Mesendoderm (in vitro differentiated cells): ENCODE results near the gene EFCAB14.

Experiments
- DNase-seq: peaks from one replicate; pipeline ENCODE4 v3.0.0; 2013
- H2AK5ac ChIP-seq: 2 replicates; pipeline ENCODE4 v1.6.1; 2013; ENCODE audit warnings: low read length, inconsistent platforms
- H2BK120ac ChIP-seq: 2 replicates; pipeline ENCODE4 v1.6.1; 2013; ENCODE audit warnings: low read depth, mild to moderate bottlenecking, low read length, moderate library complexity, mixed read lengths
- H2BK15ac ChIP-seq: replicated peaks from 2 replicates; pipeline ENCODE4 v1.6.1; 2013; ENCODE audit warnings: low read depth, mild to moderate bottlenecking, moderate library complexity
- H2BK5ac ChIP-seq: 2 replicates; pipeline ENCODE4 v1.6.1; 2013; ENCODE audit warnings: low read length, inconsistent platforms
- H3K18ac ChIP-seq: 2 replicates; pipeline ENCODE4 v1.6.1; 2013; ENCODE audit warnings: mild to moderate bottlenecking, low read length, mixed read lengths
- H3K23ac ChIP-seq: one replicate; pipeline ENCODE4 v1.6.1; 2013; ENCODE audit warnings: low read length
- H3K27ac ChIP-seq: 2 replicates; pipeline ENCODE4 v1.5.1; 2013; ENCODE audit warnings: low read depth, mild to moderate bottlenecking, inconsistent platforms, low read length, moderate library complexity
- H3K27me3 ChIP-seq: 2 replicates; pipeline ENCODE4 v1.6.1; 2013; ENCODE audit warnings: low read length, control low read depth, mild to moderate bottlenecking, inconsistent platforms; ENCODE audit not compliant: insufficient read depth, poor library complexity
- H3K36me3 ChIP-seq: 2 replicates; pipeline ENCODE4 v1.6.1; 2013; ENCODE audit warnings: low read length, inconsistent platforms; ENCODE audit not compliant: control insufficient read depth, insufficient read depth
- H3K4ac ChIP-seq: one replicate; pipeline ENCODE4 v1.6.1; 2013; ENCODE audit warnings: low read depth, mild to moderate bottlenecking, low read length, moderate library complexity
- H3K4me1 ChIP-seq: 2 replicates; pipeline ENCODE4 v1.6.1; 2013; ENCODE audit warnings: low read depth, low read length, inconsistent platforms; ENCODE audit not compliant: control insufficient read depth
- H3K4me2 ChIP-seq: 2 replicates; pipeline ENCODE4 v1.6.1; 2013; ENCODE audit warnings: low read length
- H3K4me3 ChIP-seq: 2 replicates; pipeline ENCODE4 v1.5.1; 2013; ENCODE audit warnings: mild to moderate bottlenecking, low read length
- H3K56ac ChIP-seq: one replicate; pipeline ENCODE4 v1.6.1; 2013; ENCODE audit warnings: low read length
- H3K79me1 ChIP-seq: 2 replicates; pipeline ENCODE4 v1.6.1; 2013; ENCODE audit warnings: low read length, inconsistent platforms
- H3K79me2 ChIP-seq: 2 replicates; pipeline ENCODE4 v1.6.1; 2013; ENCODE audit warnings: mild to moderate bottlenecking, low read length; ENCODE audit not compliant: control insufficient read depth, insufficient read depth
- H3K9ac ChIP-seq: 2 replicates; pipeline ENCODE4 v1.6.1; 2013; ENCODE audit warnings: low read length, inconsistent platforms
- H4K5ac ChIP-seq: one replicate; pipeline ENCODE4 v1.6.1; 2013; ENCODE audit warnings: low read length
- H4K8ac ChIP-seq: one replicate; pipeline ENCODE4 v1.6.1; 2013; ENCODE audit warnings: low read depth, mild to moderate bottlenecking, control low read depth, low read length, moderate library complexity
- WGBS: extraction: QIAGEN DNeasy Blood & Tissue Kit; methylation state at CpG from one replicate; pipeline ENCODE4 v1.1.7; 2013; ENCODE audit warnings: low lambda C conversion rate, missing lambda C conversion rate; ENCODE audit not compliant: insufficient coverage; ENCODE audit errors: extremely low coverage; 5-methylcytosine and 5-hydroxymethylcytosine counted together

Gene EFCAB14

DNA sequence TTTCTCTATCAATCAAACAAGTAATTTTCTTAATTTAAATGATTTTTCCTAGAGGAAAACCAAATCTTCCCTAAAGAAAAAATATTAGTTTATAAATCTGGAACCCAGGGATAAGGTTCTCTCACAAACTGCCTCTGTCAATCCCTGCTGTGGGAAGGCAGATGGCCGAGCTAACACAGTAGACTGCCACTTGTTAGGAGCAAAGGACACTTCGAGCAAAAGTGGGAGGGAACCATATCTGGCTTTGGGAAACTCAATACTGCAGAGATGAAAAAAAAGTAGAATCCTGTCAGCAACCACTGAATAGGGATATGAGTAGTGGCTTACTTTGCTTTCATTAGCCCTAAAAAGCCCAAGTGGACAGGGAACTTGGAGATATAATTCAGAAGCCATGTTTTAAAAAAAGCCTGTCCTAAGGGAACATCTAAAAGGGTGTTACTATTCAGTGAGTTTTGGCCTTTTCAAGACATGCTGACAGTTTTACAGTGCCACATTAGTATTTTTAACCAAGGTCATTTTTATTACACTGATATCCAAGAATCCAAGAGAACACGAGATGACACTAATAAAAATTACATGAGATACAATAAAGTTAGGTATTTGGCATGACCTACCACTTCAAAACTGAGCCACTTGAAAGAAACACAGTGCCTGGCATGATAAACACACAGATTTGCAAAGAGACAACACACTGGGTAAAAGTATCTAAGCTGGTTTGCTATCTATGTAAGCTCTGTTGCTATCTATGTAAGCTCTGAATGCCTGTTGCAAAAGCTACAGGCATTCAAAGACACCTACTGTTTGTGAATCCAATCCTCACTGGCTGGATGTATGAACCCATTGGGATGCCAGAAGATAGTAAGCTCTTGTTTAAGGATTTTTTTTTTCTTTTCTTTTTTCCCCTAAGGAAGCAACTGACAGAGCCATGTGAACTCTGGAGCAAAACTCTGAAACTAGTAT is 25.8 kb downstream of the EFCAB14 start:
- Histone ChIP-seq H4K8ac (no peak overlapping the region), H3K4me2 (no peak overlapping the region), H3K4me3 (no peak overlapping the region), H2BK15ac (no peak overlapping the region), H3K27ac (peak overlapping the region; percentile 54), H4K5ac (no peak overlapping the region), H2BK5ac (no peak overlapping the region), H3K27me3 (no peaks in the 10 kb centered on the region), H2BK120ac (no peak overlapping the region), H2AK5ac (peak overlapping the region; percentile 78), H3K4me1 (peaks cover 5% of the 10 kb centered on the region), H3K4ac (no peak overlapping the region), H3K79me2 (no peaks in the 10 kb centered on the region), H3K56ac (peak overlapping the region; percentile 60), H3K9ac (no peak overlapping the region), H3K79me1 (peaks cover 5% of the 10 kb centered on the region), H3K36me3 (peaks cover 12% of the 10 kb centered on the region), H3K18ac (peak overlapping the region; percentile 64), H3K23ac (no peak overlapping the region)
- peak; percentile 89 for DNase-seq
- no CpG with 5 or more reads among the region's 3 CpGs for WGBS

- Histone ChIP-seq H3K4me1 (peaks cover 5% of the 10 kb centered on the region), H2BK15ac (no peak overlapping the region), H3K4me3 (no peak overlapping the region), H2BK5ac (no peak overlapping the region), H4K8ac (no peak overlapping the region), H3K4ac (no peak overlapping the region), H3K79me2 (no peaks in the 10 kb centered on the region), H3K56ac (no peak overlapping the region), H3K79me1 (peaks cover 5% of the 10 kb centered on the region), H3K36me3 (peaks cover 12% of the 10 kb centered on the region), H3K9ac (no peak overlapping the region), H3K27me3 (no peaks in the 10 kb centered on the region), H3K18ac (peak overlapping the region; percentile 12), H2AK5ac (no peak overlapping the region), H4K5ac (no peak overlapping the region), H3K4me2 (no peak overlapping the region), H3K23ac (no peak overlapping the region), H2BK120ac (no peak overlapping the region), H3K27ac (no peak overlapping the region)
- peak; percentile 14 for DNase-seq
- whole genome bisulfite sequencing = no CpG with 5 or more reads among the region's 6 CpGs
These were observed 26.7 kb downstream of the EFCAB14 start for GRCh38 chr1:46691997-46692790.

GRCh38 chr1:46690931-46691421 is 27.9 kb downstream of the EFCAB14 start:
- no peak overlapping the region for H4K8ac ChIP-seq
- no peak overlapping the region for H4K5ac ChIP-seq
- no peak overlapping the region for H3K56ac ChIP-seq
- H3K79me1 ChIP-seq = peaks cover 5% of the 10 kb centered on the region
- no peak overlapping the region for H3K18ac ChIP-seq
- H3K36me3 ChIP-seq = peaks cover 11% of the 10 kb centered on the region
- H3K4me1 ChIP-seq = peaks cover 5% of the 10 kb centered on the region
- peak overlapping the region; percentile 83 for H3K27ac ChIP-seq
- no peak overlapping the region for H3K23ac ChIP-seq
- DNase-seq = peak; percentile 77
- H3K4me2 ChIP-seq = no peak overlapping the region
- no peak overlapping the region for H2BK15ac ChIP-seq
- H3K27me3 ChIP-seq = no peaks in the 10 kb centered on the region
- no peak overlapping the region for H2AK5ac ChIP-seq
- no peaks in the 10 kb centered on the region for H3K79me2 ChIP-seq
- no peak overlapping the region for H3K4ac ChIP-seq
- H2BK5ac ChIP-seq = no peak overlapping the region
- no peak overlapping the region for H2BK120ac ChIP-seq
- no peak overlapping the region for H3K4me3 ChIP-seq
- H3K9ac ChIP-seq = peak overlapping the region; percentile 8
- no CpG with 5 or more reads among the region's 2 CpGs for WGBS

- H2BK5ac ChIP-seq = no peak overlapping the region
- no CpG with 5 or more reads among the region's 1 CpG for WGBS
- H2AK5ac ChIP-seq = no peak overlapping the region
- DNase-seq = no peak
- H3K23ac ChIP-seq = no peak overlapping the region
- H4K5ac ChIP-seq = no peak overlapping the region
- H3K36me3 ChIP-seq = peaks cover 11% of the 10 kb centered on the region
- H3K4ac ChIP-seq = no peak overlapping the region
- no peak overlapping the region for H3K4me3 ChIP-seq
- H3K9ac ChIP-seq = no peak overlapping the region
- no peak overlapping the region for H2BK120ac ChIP-seq
- peak overlapping the region; percentile 73 for H3K56ac ChIP-seq
- H3K4me2 ChIP-seq = no peak overlapping the region
- peak overlapping the region; percentile 12 for H3K18ac ChIP-seq
- H3K27ac ChIP-seq = peak overlapping the region; percentile 91
- no peak overlapping the region for H2BK15ac ChIP-seq
- peaks cover 5% of the 10 kb centered on the region for H3K4me1 ChIP-seq
- H3K27me3 ChIP-seq = no peaks in the 10 kb centered on the region
- no peak overlapping the region for H4K8ac ChIP-seq
- no peaks in the 10 kb centered on the region for H3K79me2 ChIP-seq
- H3K79me1 ChIP-seq = peaks cover 5% of the 10 kb centered on the region
These were observed 29.0 kb downstream of the EFCAB14 start for GRCh38 chr1:46689897-46690296.

DNA sequence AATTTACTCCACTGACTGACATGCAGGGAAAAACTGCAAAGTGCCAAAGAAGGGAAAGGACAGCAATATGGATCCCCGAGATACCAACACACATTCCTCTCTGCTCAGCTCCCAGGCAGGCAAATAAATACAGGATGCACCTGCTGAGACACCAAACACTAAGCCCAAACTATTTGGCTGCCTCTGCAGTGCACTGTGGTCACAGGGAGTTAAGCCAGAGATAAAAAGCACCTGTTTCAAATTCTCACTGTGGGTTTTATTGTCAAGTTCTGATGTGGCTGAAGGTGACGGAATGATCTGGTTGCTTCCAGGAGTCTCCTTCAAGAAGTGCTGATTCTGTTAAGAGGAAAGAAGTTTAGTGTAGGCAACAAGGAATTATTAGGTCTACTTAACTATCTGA is 29.6 kb downstream of the EFCAB14 start:
- H3K4me2 ChIP-seq = no peak overlapping the region
- H3K23ac ChIP-seq = no peak overlapping the region
- peak; percentile 77 for DNase-seq
- no peak overlapping the region for H3K9ac ChIP-seq
- no peak overlapping the region for H4K8ac ChIP-seq
- peaks cover 12% of the 10 kb centered on the region for H3K36me3 ChIP-seq
- no peaks in the 10 kb centered on the region for H3K79me2 ChIP-seq
- peak overlapping the region; percentile 91 for H3K27ac ChIP-seq
- H3K79me1 ChIP-seq = peaks cover 5% of the 10 kb centered on the region
- no peak overlapping the region for H3K18ac ChIP-seq
- peaks cover 5% of the 10 kb centered on the region for H3K4me1 ChIP-seq
- no peak overlapping the region for H4K5ac ChIP-seq
- H2BK120ac ChIP-seq = no peak overlapping the region
- H2BK15ac ChIP-seq = no peak overlapping the region
- no peak overlapping the region for H2AK5ac ChIP-seq
- no peaks in the 10 kb centered on the region for H3K27me3 ChIP-seq
- no peak overlapping the region for H2BK5ac ChIP-seq
- peak overlapping the region; percentile 73 for H3K56ac ChIP-seq
- H3K4ac ChIP-seq = no peak overlapping the region
- WGBS = no CpG with 5 or more reads among the region's 2 CpGs
- H3K4me3 ChIP-seq = no peak overlapping the region
